ENCODE measurements around the gene ALX4.

ALX4 gene

DNA sequence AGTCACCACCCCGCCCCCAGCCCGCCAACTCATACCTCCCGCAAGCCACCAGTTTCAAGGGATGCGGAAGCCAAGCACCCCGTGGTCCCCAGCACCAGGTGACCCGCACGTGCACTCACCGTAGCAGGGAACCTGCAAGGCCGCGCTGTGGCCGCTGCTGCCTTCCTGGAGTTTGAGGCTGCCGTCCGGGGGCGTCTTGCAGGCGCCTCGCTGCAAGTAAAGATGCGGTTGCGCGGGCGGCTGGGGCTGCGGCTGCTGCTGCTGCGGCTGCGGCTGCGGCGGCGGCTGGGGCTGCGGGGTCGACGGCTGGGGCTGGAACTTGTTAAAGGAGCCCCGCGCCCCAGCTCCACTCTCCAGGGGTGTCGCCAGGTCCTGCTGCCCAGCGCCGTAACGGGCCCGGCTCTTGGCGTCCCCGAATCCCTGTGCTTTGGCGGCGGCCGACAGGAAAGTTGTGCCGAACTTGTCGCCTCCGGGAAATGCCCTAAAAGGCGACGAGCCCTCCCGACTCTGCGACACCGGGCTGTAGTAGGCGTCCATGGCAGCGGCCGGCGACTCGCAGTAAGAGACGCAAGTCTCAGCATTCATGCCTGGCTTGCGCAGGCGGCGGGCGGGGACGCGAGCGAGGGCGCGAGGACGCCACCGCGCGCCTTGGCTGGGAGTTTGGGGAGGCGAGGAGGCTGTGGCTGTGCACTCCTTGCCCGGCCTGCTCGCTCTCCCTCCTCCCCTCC, at the start of gene ALX4:
Gene ALX4 (minus strand): TSS at position 662 of the 728 bp plus-strand sequence. CDS start 77 bp downstream, at position 585.
- peaks cover 98% of the 10 kb centered on the region for H3K27me3 ChIP-seq (ENCODE audit: control insufficient read depth, insufficient read depth, low read length)
- H3K4me3 ChIP-seq (ENCODE audit: low read length): no peak within 1 kb of the TSS
- no peaks in the 10 kb centered on the region for H3K36me3 ChIP-seq (ENCODE audit: control insufficient read depth, insufficient read depth, low read length)
- peaks cover 14% of the 10 kb centered on the region for H3K4me1 ChIP-seq (ENCODE audit: control insufficient read depth, insufficient read depth, low read length)
- H3K9ac ChIP-seq (ENCODE audit: low read length): no peak within 1 kb of the TSS
- H3K9me3 ChIP-seq (ENCODE audit: control insufficient read depth, low read length): no peaks in the 10 kb centered on the region

DNA sequence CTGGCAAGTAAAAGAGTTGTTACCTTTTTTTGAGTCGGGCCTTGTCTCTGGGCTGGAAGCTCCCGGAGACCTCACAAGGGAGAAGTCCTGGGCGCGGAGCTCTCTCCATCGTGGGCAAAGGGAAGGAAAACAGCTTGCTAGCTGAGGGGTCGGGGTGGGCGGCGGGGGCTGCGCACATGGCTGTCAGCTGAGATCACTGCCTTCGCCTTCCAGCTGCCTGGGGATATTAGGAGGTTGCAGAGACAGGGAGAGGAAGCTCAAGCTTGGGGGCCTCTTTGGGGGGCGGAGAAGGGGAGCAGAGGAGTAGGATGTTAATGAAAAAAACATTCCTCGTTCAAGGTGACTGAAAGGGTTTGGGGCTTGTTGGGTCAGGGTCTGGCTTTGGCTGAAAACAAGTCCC, 49.2 kb upstream of the ALX4 start:
- no peaks in the 10 kb centered on the region for H3K4me1 ChIP-seq (ENCODE audit: control insufficient read depth, insufficient read depth, low read length)
- no peak overlapping the region for H3K4me3 ChIP-seq (ENCODE audit: low read length)
- no peaks in the 10 kb centered on the region for H3K9me3 ChIP-seq (ENCODE audit: control insufficient read depth, low read length)
- no peaks in the 10 kb centered on the region for H3K27me3 ChIP-seq (ENCODE audit: control insufficient read depth, insufficient read depth, low read length)
- H3K36me3 ChIP-seq (ENCODE audit: control insufficient read depth, insufficient read depth, low read length): no peaks in the 10 kb centered on the region
- H3K9ac ChIP-seq (ENCODE audit: low read length): no peak overlapping the region

DNA sequence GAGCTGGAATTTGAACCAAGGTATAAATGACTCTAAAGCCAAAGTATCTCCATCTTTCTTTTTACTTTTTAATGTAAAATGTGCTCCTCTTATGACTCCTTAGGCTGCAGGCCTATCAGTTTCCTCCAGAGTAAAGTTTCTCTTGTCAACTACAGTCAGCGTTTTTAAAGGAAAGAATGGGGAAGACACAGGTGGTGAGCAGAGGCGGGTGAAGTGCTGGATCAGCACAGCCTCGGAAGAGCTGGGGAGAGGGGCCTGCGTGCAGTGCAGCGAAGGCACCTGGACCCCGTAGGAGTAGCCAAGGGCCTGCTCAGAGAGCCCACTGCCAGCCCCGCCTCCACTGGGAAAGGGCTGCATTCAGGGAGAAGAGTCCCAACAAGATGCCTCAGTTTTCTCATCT, 48.8 kb upstream of the ALX4 start:
- H3K9ac ChIP-seq (ENCODE audit: low read length): no peak overlapping the region
- no peaks in the 10 kb centered on the region for H3K27me3 ChIP-seq (ENCODE audit: control insufficient read depth, insufficient read depth, low read length)
- no peak overlapping the region for H3K4me3 ChIP-seq (ENCODE audit: low read length)
- H3K4me1 ChIP-seq (ENCODE audit: control insufficient read depth, insufficient read depth, low read length): no peaks in the 10 kb centered on the region
- no peaks in the 10 kb centered on the region for H3K9me3 ChIP-seq (ENCODE audit: control insufficient read depth, low read length)
- H3K36me3 ChIP-seq (ENCODE audit: control insufficient read depth, insufficient read depth, low read length): no peaks in the 10 kb centered on the region

DNA sequence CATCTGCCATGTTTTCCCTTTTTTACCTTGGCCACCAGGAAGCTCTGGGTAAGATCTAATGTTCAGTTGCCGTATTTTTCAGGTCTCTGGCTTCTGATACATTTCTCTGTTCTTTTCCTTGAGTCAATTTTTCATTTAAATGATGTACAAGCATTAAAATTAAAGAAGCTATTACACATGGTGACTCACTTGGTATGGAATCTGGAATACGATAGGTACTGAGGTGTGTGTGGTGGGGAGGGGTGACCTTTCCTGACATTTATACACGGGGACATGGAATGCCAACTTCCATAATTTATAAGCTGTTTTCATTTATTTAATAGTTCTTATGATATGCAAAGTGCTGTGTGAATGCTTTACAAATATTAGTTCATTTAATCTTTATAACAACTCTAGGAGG, 47.8 kb upstream of the ALX4 start:
- Histone ChIP-seq H3K9ac (ENCODE audit: low read length) (no peak overlapping the region), H3K27me3 (ENCODE audit: control insufficient read depth, insufficient read depth, low read length) (no peaks in the 10 kb centered on the region), H3K36me3 (ENCODE audit: control insufficient read depth, insufficient read depth, low read length) (no peaks in the 10 kb centered on the region), H3K4me1 (ENCODE audit: control insufficient read depth, insufficient read depth, low read length) (no peaks in the 10 kb centered on the region), H3K9me3 (ENCODE audit: control insufficient read depth, low read length) (no peaks in the 10 kb centered on the region), H3K4me3 (ENCODE audit: low read length) (no peak overlapping the region)

DNA sequence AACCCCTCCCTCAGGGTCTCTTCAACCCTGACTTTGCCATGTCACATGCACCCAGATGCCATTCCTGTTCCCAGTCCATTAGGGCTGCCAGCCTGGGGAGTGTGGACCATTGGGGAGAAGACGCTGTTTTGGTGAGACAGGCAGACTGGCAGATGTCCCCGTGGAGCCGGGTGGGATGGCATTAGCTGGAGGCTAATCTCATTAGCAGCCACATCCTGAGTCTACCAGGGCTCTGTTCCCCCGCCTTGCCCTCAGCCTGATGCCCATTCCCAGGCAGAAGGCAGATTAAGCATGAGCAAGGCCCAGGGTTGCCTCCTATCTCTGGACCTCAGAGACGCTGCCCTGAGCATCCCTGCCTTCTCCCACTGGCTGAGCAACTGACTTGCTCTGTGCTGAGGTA, 46.4 kb upstream of the ALX4 start:
- Histone ChIP-seq H3K4me3 (ENCODE audit: low read length) (no peak overlapping the region), H3K9me3 (ENCODE audit: control insufficient read depth, low read length) (no peaks in the 10 kb centered on the region), H3K9ac (ENCODE audit: low read length) (no peak overlapping the region), H3K36me3 (ENCODE audit: control insufficient read depth, insufficient read depth, low read length) (no peaks in the 10 kb centered on the region), H3K4me1 (ENCODE audit: control insufficient read depth, insufficient read depth, low read length) (no peaks in the 10 kb centered on the region), H3K27me3 (ENCODE audit: control insufficient read depth, insufficient read depth, low read length) (no peaks in the 10 kb centered on the region)

DNA sequence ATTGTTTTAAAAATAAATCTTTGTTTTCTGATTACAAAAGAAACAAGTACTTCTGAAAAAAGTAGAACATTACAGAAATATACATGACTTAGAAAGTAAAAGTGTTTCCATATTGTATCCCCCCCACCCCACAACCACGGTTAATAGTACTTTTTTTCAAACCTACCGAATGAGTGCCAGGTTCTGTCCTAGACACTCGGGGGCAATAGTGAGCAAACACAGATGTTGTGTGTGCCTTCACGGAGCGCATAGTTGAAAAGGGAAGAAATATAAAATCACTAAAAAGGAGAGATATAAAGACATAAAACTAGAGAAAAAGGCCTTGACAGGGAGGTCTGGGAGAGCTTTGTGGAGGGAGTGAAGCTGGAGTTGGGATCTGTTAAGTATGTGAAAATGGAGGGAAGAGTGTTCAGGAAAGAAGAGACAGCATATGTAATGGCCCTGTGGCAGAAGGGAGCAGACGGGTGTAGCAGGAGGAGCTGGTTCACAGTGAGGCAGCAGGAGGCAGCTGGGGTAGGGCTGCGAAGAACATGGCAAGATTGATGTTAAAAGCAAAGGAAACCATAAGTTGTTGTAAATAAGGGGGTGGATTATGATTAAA, 42.1 kb upstream of the ALX4 start:
- Histone ChIP-seq H3K36me3 (ENCODE audit: control insufficient read depth, insufficient read depth, low read length) (no peaks in the 10 kb centered on the region), H3K9me3 (ENCODE audit: control insufficient read depth, low read length) (no peaks in the 10 kb centered on the region), H3K4me3 (ENCODE audit: low read length) (no peak overlapping the region), H3K4me1 (ENCODE audit: control insufficient read depth, insufficient read depth, low read length) (no peaks in the 10 kb centered on the region), H3K27me3 (ENCODE audit: control insufficient read depth, insufficient read depth, low read length) (peaks cover 6% of the 10 kb centered on the region), H3K9ac (ENCODE audit: low read length) (no peak overlapping the region)

DNA sequence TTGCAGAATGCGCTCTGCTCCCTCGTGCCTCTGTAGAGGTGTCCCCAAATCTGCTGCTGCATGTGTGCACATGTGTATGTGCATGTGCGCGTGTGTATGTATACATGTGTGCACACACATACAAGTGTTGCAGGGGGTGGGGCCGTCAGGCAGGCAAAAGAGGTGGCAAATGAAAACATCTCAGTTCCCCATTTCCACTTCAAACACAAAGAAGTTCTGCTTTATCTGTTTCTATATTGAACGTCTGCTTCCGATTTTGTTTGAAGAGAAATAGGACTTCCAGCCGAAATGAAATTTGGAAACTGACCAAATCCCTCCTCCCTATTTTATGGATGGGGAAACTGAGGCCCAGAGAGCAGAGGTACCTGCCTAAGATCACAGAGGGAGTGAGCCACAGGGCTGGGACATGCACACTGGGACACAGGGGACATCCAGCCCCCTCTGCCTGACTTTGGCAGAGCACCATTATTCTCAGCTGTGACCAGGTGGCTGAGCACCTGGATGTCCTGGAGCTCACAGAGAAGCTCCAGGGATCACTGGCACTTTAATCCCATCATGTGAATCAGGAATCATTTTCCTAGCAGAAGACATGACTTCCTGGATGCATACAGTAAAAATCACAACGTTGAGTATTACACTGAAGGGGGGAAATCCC, 41.2 kb upstream of the ALX4 start:
- Histone ChIP-seq H3K36me3 (ENCODE audit: control insufficient read depth, insufficient read depth, low read length) (no peaks in the 10 kb centered on the region), H3K27me3 (ENCODE audit: control insufficient read depth, insufficient read depth, low read length) (peaks cover 6% of the 10 kb centered on the region)

DNA sequence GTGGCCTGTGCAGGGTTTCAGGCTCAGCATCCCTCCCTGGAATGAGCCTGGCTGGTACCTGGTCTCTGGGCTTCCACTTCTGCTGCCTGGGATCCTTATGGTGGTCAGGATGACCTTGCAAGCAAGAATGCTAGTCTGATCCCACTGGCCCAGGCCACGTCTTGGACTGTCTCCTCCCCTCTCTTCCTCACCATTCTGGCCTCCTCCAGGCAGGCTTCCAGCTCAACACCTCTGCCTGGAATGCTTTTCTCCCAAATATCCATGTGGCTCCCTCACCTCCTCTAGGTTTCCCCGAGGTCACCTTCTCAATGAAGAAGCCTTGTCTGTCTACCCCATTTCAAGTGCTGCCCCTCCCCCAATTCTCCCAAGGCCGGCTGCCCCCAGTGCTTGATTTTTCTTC, 39.4 kb upstream of the ALX4 start:
- Histone ChIP-seq H3K4me1 (ENCODE audit: control insufficient read depth, insufficient read depth, low read length) (no peaks in the 10 kb centered on the region), H3K4me3 (ENCODE audit: low read length) (no peak overlapping the region), H3K36me3 (ENCODE audit: control insufficient read depth, insufficient read depth, low read length) (no peaks in the 10 kb centered on the region), H3K27me3 (ENCODE audit: control insufficient read depth, insufficient read depth, low read length) (peaks cover 6% of the 10 kb centered on the region), H3K9ac (ENCODE audit: low read length) (no peak overlapping the region), H3K9me3 (ENCODE audit: control insufficient read depth, low read length) (no peaks in the 10 kb centered on the region)

More for the DNA sequence above, 41.2 kb upstream of the ALX4 start:
- H3K9me3 ChIP-seq (ENCODE audit: control insufficient read depth, low read length): no peaks in the 10 kb centered on the region
- H3K4me3 ChIP-seq (ENCODE audit: low read length): no peak overlapping the region
- H3K4me1 ChIP-seq (ENCODE audit: control insufficient read depth, insufficient read depth, low read length): no peaks in the 10 kb centered on the region
- no peak overlapping the region for H3K9ac ChIP-seq (ENCODE audit: low read length)

DNA sequence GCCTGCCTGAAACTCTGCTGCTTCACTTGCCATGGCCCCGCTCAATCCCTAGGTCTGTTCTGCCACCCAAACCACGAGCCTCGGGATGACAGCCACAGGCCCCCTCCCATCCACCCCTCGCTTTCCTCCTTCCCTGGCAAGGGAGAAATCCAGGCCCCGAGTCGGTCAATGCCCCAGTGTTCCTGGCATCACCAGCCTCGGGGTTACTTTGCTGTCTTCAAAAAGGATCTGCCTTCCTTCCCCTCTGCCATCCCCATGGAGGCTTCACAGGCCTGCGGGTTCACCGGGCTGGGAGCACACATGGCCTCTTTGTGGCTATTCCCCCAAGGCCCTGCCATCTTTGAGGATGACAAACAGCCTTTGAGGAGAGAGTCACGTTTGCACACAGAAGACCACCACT, 38.8 kb upstream of the ALX4 start:
- H3K9ac ChIP-seq (ENCODE audit: low read length): no peak overlapping the region

DNA sequence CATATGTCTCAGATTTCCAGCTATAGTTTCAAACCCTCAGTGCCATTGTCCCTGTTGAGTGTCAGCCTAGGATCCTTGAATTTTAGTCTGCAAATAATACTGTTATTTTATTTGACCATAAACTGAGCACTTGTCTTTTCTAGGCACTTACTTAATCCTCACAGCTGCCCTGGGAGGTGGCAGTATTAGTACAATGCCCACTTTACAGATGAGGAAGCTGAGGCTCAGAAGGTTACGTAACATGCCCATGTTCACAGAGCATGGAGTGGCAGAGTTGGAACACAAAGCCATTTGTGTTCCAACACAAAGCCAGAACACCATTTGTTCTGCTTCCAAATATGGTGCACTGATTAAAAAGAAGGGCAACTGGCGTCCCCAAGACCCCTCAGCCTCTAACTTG, 38.2 kb upstream of the ALX4 start:
- H3K9ac ChIP-seq (ENCODE audit: low read length): no peak overlapping the region
- H3K27me3 ChIP-seq (ENCODE audit: control insufficient read depth, insufficient read depth, low read length): peaks cover 6% of the 10 kb centered on the region
- H3K4me3 ChIP-seq (ENCODE audit: low read length): no peak overlapping the region
- H3K9me3 ChIP-seq (ENCODE audit: control insufficient read depth, low read length): no peaks in the 10 kb centered on the region
- no peaks in the 10 kb centered on the region for H3K4me1 ChIP-seq (ENCODE audit: control insufficient read depth, insufficient read depth, low read length)
- H3K36me3 ChIP-seq (ENCODE audit: control insufficient read depth, insufficient read depth, low read length): no peaks in the 10 kb centered on the region

More for the DNA sequence above, 38.8 kb upstream of the ALX4 start:
- no peak overlapping the region for H3K4me3 ChIP-seq (ENCODE audit: low read length)
- peaks cover 6% of the 10 kb centered on the region for H3K27me3 ChIP-seq (ENCODE audit: control insufficient read depth, insufficient read depth, low read length)
- no peaks in the 10 kb centered on the region for H3K4me1 ChIP-seq (ENCODE audit: control insufficient read depth, insufficient read depth, low read length)
- H3K36me3 ChIP-seq (ENCODE audit: control insufficient read depth, insufficient read depth, low read length): no peaks in the 10 kb centered on the region
- H3K9me3 ChIP-seq (ENCODE audit: control insufficient read depth, low read length): no peaks in the 10 kb centered on the region

DNA sequence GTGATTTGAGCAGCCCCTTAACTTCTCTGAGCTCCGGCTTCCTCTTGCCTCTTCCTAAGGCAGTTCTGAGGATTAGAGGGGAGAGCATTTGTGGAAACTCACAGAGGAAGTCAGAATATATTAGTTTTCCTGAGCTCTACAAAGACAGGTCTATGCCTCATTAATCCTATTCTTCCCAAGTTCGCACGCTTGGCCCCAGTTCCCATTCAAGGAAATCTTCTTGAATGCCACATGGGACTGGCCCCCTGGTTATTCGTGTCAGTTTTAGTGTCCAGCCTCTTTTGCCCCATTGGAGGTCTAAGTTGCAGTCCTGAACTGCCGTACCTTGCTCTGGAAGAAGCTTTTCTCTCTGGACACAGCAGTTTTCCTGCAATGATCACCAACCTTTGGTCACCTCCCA, 37.6 kb upstream of the ALX4 start:
- Histone ChIP-seq H3K9ac (ENCODE audit: low read length) (no peak overlapping the region), H3K4me3 (ENCODE audit: low read length) (no peak overlapping the region), H3K4me1 (ENCODE audit: control insufficient read depth, insufficient read depth, low read length) (no peaks in the 10 kb centered on the region), H3K27me3 (ENCODE audit: control insufficient read depth, insufficient read depth, low read length) (peaks cover 6% of the 10 kb centered on the region), H3K36me3 (ENCODE audit: control insufficient read depth, insufficient read depth, low read length) (no peaks in the 10 kb centered on the region), H3K9me3 (ENCODE audit: control insufficient read depth, low read length) (no peaks in the 10 kb centered on the region)

DNA sequence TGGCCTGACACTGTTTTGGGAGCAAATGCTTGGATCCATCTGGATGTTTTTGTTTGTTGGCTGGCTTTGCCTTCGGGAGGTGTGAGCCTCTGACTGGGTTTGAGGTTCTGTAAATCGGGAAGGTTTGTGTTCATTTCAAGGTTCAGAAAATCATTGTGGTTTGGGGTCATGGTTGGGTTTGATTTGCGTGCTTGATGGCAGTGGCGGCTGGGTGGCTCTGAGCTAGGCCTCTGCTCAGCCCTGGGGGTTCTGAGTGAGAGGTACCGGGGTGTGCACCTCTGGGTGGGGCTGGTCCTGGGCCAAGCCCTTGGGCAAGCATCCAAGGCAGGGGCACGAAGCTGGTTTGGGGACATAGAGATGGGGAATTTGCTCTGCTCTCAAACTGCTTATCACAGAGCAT, 37.0 kb upstream of the ALX4 start:
- Histone ChIP-seq H3K4me1 (ENCODE audit: control insufficient read depth, insufficient read depth, low read length) (no peaks in the 10 kb centered on the region), H3K9ac (ENCODE audit: low read length) (no peak overlapping the region), H3K9me3 (ENCODE audit: control insufficient read depth, low read length) (no peaks in the 10 kb centered on the region), H3K4me3 (ENCODE audit: low read length) (no peak overlapping the region), H3K27me3 (ENCODE audit: control insufficient read depth, insufficient read depth, low read length) (peaks cover 6% of the 10 kb centered on the region), H3K36me3 (ENCODE audit: control insufficient read depth, insufficient read depth, low read length) (no peaks in the 10 kb centered on the region)
